ENCODE data around the gene SPECC1L. TPM values are rescaled to one million over a fixed set of nuclear protein-coding genes. Genes with fewer than 3 reads are reported as not detected.

Gene SPECC1L
- total and polyA plus RNA-seq, 7 donors, result 17.4 to 52.6 (median 28.8) TPM

- H3K4me1 ChIP-seq, result peaks cover 0 to 34% (median 16%) of the 10 kb centered on the region in 4 donors
- intact Hi-C loops (cut with DNase I), result no loop called here
- DNase-seq, result no peak
- no peaks in the 10 kb centered on the region for H3K9me3 ChIP-seq
- H3K27me3 ChIP-seq, result no peaks in the 10 kb centered on the region
- 82 to 86% methylated on average over 3 of the region's 3 CpGs for WGBS, 2 donors
- H3K36me3 ChIP-seq, result peaks cover 0 to 14% (median 9%) of the 10 kb centered on the region in 4 donors
- H3K4me3 ChIP-seq, result no peak overlapping the region
- H3K27ac ChIP-seq, result peak overlapping the region in 3 of 4 donors; percentile 50 to 58 (median 57)
- no peak for TF ChIP-seq EP300 (IDR thresholded peaks at IDR 0.05)
- no peak for TF ChIP-seq CTCF (IDR thresholded peaks at IDR 0.05)
- no peak for TF ChIP-seq POLR2AphosphoS5 (IDR thresholded peaks at IDR 0.05)
- no peak for TF ChIP-seq POLR2A (IDR thresholded peaks at IDR 0.05)
These were observed 121.2 kb downstream of the SPECC1L start for GRCh38 chr22:24391836-24392217.

GRCh38 chr22:24392218-24392931 is 121.7 kb downstream of the SPECC1L start:
- H3K4me1 ChIP-seq, result peaks cover 0 to 34% (median 16%) of the 10 kb centered on the region in 4 donors
- 54 to 71% methylated on average over 4 of the region's 4 CpGs for WGBS, 2 donors
- intact Hi-C loops (cut with DNase I), result no loop called here
- DNase-seq, result no peak
- peaks cover 0 to 20% (median 13%) of the 10 kb centered on the region in 4 donors for H3K36me3 ChIP-seq
- peak overlapping the region in 1 of 4 donors; percentile 50 for H3K27ac ChIP-seq
- no peak overlapping the region for H3K4me3 ChIP-seq
- H3K9me3 ChIP-seq, result no peaks in the 10 kb centered on the region
- no peaks in the 10 kb centered on the region for H3K27me3 ChIP-seq
- TF ChIP-seq POLR2A (IDR thresholded peaks at IDR 0.05), result no peak
- no peak for TF ChIP-seq CTCF (IDR thresholded peaks at IDR 0.05)

- H3K27me3 ChIP-seq, result no peaks in the 10 kb centered on the region
- no peak overlapping the region for H3K27ac ChIP-seq
- WGBS, 2 donors, result 96 to 97% methylated on average over 2 of the region's 2 CpGs
- H3K4me3 ChIP-seq, result no peak overlapping the region
- H3K36me3 ChIP-seq, result peaks cover 0 to 25% (median 13%) of the 10 kb centered on the region in 4 donors
- H3K9me3 ChIP-seq, result no peaks in the 10 kb centered on the region
- TF ChIP-seq CTCF (IDR thresholded peaks at IDR 0.05), result no peak
- TF ChIP-seq POLR2A (IDR thresholded peaks at IDR 0.05), result no peak
- no peak for TF ChIP-seq POLR2AphosphoS5 (IDR thresholded peaks at IDR 0.05)
- TF ChIP-seq EP300 (IDR thresholded peaks at IDR 0.05), result no peak
- no peak for DNase-seq
- intact Hi-C loops (cut with DNase I), result no loop called here
- peaks cover 0 to 34% (median 16%) of the 10 kb centered on the region in 4 donors for H3K4me1 ChIP-seq
These were observed 122.5 kb downstream of the SPECC1L start for GRCh38 chr22:24393012-24393559.

- no peak overlapping the region for H3K27ac ChIP-seq
- H3K27me3 ChIP-seq, result no peaks in the 10 kb centered on the region
- WGBS, 2 donors, result 87 to 93% methylated on average over 3 of the region's 3 CpGs
- TF ChIP-seq POLR2A (IDR thresholded peaks at IDR 0.05) (no peak), POLR2AphosphoS5 (IDR thresholded peaks at IDR 0.05) (no peak), CTCF (IDR thresholded peaks at IDR 0.05) (no peak), EP300 (IDR thresholded peaks at IDR 0.05) (no peak)
- H3K9me3 ChIP-seq, result no peaks in the 10 kb centered on the region
- intact Hi-C loops (cut with DNase I), result no loop called here
- peaks cover 0 to 32% (median 13%) of the 10 kb centered on the region in 4 donors for H3K36me3 ChIP-seq
- H3K4me3 ChIP-seq, result no peak overlapping the region
- H3K4me1 ChIP-seq, result peaks cover 0 to 34% (median 16%) of the 10 kb centered on the region in 4 donors
- DNase-seq, result no peak
These were observed 123.2 kb downstream of the SPECC1L start for GRCh38 chr22:24393848-24394247.
